HG03378 (cell line): Measurements from ENCODE around the gene FERD3L.

Source experiments
- ATAC-seq: cut with Tn5 transposase; IDR thresholded peaks from one replicate; pipeline ENCODE4 v1.9.1; 2021; ENCODE audit warnings: mild to moderate bottlenecking, moderate library complexity; ENCODE audit not compliant: unreplicated experiment

FERD3L gene

DNA sequence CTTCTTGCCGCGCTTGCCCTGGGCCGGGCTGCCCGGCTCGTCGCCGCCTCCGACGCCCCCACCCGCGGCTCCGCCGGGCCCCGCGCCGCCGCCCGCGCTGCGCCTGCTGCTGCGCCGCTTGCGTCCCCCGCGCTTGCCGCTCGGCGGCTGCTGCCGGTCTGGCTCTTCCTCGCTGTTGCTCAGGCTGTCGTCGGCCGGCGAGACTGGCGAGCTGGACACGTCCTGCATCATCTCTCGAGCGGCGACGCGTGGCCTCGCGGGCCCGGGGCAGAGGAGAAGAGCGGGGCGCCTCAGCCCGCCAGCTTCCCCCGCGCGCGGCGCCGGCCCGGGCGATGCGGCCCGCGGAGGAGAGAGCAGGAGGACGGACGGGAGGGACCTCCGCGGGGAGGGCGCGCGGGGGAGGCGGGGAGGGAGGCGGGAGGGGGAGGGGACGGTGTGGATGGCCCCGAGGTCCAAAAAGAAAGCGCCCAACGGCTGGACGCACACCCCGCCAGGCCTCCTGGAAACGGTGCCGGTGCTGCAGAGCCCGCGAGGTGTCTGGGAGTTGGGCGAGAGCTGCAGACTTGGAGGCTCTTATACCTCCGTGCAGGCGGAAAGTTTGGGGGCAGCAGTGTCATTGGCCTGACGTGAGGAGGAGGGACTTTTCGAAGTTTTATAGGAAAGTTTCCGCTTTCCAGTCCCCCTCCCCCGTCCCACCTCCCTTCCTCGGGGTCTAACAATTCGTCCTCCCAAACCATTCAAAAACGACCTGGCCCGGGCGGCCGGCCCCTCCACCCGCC is 27.9 kb downstream of the FERD3L start, which contains the start of gene TWIST1:
Gene TWIST1 (minus strand): TSS at position 546 of the 779 bp plus-strand sequence. CDS start 315 bp downstream, at position 231.
- ATAC-seq = no peak

DNA sequence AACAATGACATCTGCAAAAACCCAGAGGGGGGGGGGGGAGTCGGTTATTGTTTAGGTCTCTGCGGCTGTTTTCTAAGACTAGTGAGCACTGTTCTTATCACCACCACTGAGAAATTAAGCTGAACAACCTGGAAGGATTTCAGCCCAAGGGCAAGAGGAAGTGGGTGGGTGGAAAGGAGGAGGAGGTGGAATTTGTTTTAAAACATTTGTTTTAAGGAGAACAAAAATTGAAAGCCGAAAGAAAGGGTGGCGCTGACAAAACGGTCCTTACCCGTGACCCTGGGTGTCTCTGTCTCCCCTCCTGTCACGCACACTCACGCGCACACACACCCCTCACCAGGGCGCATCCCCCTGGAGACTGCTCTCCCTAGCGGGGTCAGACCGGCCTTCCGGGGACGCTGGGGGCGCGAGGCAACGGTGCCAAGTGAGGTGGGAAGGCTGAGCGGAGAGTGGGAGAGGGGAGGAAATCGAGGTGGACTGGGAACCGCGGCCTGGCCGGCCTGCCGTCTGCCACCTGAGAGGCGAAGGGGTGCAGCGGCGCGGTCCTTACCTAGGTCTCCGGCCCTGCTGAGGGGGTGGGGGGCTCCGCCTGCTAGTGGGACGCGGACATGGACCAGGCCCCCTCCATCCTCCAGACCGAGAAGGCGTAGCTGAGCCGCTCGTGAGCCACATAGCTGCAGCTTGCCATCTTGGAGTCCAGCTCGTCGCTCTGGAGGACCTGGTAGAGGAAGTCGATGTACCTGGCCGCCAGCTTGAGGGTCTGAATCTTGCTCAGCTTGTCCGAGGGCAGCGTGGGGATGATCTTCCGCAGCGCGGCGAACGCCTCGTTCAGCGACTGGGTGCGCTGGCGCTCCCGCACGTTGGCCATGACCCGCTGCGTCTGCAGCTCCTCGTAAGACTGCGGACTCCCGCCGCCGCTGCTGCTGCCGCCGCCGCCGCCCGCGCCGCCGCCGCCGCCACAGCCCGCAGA is 28.8 kb downstream of the FERD3L start:
- ATAC-seq = no peak

DNA sequence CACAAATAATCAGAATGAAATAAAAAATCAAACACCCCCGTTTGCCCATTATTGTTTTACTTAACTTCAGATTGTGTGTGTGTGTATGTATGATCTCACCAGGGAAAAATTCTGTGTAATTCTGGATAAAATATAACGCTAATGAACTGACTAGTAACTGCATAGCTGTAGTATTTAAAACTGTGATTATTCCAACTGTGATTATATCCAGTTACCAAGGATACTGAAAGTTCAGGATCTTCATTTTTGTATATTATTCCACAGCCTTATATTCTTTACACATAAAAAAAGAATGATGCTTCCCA is 30.7 kb downstream of the FERD3L start:
- ATAC-seq = no peak

DNA sequence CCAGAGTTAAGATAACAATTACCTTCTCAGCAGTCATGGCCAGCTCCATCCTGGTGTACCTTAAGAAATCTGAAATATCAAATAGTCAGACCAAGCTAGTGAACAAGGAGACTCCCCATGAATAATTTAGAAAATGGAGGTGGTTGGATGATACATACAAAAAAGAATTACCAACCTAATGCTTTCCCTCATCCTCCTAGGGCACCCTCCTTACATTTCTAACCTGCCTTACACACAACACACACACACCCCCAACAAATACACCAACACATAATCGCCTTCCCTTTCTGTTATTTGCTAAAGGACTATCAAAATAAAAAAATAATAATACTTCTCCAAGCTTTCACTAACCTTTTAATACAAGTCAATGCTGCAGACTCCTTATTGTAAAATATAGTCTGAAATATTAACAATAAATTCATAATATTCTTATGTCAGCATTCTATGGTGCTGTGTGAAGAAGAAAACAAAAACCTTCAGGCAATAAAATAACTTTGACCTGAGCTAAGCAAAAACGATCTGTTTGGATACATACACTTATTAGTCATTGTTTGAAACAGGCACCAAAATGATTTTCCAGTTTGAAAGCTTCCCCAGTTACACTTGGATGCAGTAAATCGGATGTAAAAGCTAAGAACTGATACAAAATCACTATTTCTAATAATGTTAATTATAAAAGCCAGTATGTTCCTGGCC is 31.2 kb downstream of the FERD3L start:
- ATAC-seq = no peak

DNA sequence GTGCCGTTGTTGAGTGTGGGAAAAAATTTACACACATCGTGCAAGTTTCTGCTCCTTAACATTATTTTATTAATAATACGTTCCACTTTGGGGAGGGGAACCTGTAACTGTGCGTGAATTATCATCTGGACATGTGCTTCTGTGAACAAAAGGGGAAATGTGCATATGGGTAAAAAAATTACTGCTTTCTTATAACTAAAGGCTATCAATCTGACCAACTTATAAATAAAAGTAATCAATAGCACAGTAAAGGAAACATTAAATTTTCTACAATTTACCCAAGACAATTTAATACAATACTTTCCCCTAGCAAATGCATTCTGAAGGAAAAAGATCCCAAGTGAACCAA is 32.2 kb downstream of the FERD3L start:
- ATAC-seq = no peak

DNA sequence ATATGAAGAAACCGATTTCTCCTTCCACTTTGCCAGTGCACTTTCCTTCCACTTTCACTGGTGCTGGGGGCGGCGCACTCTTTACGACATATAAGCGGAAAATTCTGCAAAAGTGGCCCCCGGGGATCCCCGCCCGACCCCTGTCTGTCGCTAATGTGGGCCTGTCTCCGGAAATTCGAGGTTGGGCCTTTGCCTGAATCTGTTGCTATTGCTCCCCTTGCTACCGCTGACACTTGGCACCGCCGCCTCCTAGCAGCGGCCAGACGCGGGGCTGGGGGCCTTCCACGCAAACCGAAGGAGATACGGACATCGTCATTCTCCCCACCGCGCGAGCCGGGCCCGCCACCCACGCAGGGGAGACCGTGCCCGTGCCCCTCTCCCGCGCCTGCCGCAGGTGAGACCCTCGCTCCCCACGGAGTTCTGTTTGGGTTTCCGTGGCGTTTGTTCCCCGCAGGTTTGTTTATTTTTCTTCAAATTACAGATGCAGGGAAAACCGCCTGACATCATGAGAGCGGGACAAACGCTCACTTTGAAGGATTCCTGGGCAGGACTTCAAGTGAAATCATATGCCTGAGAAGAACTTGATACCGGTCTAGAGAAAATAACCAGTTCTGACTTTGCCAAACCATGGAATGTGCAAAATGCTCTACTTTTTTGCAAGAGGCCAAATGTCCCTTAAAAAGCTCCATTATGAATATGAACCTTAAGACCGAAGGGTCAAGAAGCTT is 32.8 kb downstream of the FERD3L start:
- no peak for ATAC-seq

DNA sequence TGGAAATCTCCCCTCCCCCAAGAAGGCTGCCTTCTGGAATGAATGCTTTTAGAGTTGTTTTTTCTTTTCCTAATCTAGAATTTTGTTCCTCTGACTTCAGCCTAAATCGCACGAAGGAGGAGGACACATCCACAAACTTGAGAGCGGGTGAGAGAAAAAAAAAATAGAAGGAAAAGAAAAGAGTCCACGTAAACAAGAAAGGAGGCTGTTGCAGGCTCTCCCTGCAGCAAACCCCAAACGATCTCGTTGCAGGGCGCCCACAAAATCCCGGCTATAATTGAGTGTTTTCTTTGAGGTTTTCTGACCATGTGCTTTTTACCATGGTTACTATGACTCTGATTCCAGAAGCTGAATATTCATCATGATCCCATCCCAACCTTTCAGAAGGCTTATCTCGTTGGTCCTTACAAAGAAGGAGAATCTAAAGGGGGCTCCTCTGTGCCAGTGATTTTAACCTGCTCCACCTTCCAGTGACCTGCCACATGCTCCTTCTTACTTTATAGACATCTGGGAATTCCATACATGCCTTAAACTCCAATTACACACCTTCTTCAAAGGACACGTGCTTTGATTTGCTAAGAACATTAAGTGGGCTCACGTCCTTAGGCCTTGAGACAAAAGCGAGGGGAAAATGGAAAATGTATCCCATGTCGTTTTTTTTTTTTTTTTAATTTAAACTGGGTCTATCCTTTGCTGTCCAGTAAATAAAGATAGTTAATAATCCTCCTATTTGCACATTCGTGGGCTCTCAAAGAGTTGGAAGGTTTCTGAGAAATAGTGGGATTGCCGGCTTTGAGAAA is 33.5 kb downstream of the FERD3L start:
- no peak for ATAC-seq

DNA sequence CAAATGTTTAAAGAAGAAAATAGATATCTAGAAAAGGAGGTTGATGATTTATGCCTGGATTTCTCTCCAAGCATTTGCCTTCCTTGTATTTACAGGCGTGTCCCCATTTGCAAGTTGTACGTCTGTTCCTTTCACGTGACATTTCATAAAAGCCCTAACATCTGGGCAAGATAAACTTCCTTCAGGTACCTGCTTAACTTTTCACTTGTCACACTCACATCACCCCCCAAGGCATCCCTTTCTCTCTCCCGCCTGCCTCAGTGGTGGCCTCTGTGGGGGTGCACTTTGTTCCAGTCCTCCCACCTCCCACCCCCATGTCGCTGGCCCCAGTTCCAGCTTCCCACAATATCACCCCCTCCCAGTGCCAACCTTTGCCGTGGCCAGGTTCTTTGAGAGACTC is 34.4 kb downstream of the FERD3L start:
- no peak for ATAC-seq

DNA sequence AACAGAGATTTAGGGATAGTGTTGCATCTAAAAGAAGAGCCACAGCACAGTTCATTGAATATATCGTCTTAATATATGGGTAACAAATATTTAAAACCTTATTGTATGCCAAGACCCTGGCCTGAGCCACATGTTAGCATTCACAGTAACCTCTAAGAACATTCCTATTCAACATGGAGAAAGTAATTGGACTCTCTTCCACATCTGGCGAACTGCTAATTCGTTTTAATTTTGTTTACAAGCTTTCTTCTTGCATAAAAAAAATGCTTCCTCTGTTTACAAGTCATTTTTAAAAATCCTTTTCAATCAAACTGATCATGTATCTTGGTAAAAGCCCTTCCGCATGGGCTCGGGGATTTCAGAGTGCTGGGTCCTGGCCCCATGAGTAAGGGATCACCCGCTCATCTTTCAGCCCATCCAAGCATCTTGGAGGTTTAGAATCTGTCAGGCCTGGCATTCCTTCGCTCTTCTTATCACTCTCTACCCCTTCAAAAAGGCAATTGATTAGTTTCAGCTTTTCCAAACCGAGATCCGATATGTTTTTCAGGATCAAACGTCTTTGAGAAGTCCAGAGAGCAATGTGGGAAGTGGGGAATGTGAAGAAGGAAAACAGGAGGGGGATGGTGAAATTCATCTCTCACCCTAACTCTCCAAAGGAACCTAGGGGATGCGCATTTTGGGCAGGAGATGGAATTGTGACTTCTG is 35.0 kb downstream of the FERD3L start:
- no peak for ATAC-seq

DNA sequence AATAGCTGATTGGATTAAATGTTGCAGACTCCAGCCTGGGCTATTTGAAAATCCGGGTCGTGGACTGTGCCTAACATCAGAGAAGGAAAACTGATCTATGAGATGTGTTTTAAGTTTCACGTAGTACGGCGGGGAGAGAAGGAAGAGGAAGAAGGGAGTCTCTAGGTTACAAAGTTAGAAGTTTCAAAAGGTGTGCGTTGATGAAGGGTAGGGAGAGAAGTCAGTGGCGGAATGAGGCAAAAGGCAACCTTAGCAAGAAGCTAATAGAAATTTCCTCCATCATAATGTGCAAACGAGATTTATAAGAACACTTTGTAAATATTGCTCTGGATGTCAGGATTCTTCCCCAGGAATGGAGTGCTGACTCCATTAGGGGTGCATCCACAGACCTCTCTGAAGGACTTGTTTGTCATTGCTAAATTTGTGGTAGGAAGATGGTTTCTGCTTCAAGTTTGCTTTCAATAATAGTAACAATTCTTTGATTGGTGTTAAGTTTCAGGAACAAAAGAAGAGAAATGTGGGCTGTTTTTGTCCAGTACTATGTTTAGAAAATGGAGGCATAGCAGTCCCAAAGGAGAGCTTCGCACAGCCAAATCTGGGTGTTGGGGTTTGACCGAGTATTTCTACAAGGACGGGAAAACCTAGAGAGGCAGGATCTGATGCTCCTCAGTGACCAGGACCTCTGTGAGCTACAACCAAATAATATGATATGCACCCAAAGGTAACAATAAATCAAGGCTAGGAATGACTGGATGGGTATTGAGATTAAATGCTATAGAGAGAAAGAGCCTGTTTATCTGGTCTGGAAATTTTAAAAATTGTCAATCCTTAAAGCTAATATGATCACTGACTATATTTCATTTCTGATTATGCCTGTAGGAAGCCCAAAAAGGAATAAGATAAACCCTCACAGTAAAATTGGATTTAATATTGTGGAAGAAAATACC is 35.9 kb downstream of the FERD3L start:
- no peak for ATAC-seq

DNA sequence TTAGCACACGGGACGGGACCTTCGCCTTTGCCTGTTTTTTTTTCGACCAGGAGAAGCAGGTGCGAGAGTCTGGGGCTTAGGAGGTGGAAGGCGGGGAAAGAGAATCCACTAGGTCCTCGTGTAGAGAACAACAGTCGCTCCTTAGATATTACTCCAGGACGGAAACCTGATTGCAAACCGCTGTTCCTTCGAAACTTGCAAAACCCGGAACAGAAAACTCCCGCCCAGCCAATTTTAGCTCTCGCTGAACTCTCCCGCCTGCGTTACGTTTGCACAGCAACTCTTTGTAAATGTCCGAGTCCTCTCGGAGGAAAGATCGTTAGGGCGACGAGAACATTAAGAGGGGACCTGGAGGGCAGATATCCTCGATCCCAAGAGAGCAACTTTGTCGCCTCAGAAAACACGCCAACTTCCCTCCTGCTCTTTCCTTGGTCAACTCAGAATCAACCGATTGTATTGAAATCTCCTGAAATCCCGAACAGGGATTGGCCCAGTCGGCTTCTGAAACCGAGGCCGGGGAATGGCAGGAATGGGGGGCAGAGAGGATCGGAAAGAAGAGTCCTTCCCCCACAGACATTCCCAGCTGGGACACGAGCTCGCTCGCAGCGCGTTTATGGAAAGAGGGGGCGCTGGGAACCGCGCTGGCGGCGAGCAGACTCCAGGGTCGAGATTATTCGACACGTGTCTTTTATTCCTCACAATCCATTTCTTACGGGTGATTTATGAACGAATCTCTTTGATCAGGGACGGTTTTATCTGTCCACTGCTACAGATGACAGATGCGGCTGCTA is 37.7 kb downstream of the FERD3L start:
- ATAC-seq = no peak

DNA sequence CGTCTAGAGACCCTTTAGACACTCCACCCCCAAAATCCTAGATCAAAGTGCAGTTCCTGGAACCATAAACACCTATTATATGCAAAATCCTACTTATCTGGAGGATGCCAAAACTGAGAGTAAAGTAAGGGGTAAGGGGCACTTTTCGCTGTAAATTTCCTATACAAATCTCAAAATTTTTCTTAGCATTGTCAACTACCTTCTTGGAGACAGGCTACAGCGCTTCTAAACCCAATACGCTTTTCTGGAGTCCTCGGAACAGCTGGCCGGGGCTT is 38.2 kb downstream of the FERD3L start:
- ATAC-seq = no peak

DNA sequence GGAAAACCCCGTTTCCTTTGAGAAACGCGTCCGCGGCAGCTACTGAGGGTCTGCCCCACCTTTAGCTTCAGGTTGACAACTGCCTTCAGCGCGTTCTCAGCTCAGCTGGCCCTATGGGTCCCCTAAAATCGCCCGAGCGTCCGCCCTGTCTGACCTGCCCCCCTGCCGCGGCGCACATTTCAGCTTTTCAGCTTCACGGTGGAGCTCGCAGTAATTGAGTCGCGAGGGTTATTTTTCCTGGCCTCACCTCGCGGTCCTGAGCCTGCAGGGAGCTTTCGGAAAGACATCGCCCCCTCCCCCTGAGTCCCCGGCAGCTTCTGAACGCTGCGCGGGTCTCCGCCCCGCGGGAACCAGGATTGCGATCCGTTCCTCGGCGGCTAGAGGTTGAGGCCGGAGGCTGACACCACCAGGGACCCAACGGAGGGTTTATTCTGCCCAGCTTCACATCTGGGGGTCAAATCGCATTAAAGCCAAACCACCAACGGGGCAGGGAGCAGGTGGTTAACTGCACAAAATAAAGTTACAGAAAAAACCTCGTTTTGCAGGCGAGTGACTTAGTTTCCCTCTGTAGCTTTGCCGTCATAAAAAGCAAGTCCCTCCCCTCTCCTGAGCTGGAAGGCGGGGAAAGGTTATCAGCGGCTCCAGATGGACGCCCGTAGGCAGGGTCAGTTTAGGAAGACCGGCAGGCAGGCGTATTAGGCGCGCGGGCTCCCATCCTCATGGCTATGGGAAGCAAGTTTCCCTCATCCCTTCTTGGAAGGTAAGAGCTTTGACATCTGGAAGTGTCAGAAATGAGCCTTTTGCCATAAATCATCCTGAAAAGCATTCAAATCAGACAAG is 38.8 kb downstream of the FERD3L start:
- no peak for ATAC-seq

DNA sequence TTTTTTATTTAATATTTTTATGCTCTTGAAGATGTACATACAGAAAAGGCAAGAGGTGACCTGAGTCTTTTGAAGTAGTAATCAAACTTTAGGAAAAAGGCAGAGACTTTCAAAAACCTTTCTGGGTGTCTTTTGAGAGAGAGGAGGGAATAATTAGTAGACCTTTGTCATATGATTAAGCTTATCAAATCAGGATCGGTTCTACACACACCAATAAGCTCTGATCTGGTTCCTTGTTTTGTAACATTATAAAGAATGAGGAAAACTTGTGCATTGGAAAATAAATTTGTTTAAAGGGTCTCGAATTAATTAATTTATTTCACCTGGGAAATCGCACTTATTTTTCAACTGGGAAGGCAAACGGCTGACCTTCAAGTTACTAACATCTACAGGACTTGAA is 39.7 kb downstream of the FERD3L start:
- ATAC-seq = no peak

DNA sequence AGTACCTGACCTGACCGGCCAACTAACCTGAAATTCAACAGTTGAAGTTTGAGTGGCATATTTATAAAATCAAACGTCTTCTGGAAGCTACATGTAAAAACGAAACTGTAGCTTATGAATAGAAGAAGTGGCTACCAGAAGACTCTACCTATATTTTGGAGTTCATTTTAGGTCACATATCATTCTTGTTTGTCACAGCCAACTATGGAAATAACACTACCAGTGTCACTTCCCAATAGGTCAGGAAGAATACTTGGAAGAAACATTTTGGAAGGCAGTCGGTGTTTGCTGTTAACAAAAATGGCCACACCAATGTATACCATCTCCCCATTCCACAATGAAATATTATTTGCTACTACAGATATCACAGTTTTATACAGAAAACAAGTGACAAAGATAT is 40.4 kb downstream of the FERD3L start:
- no peak for ATAC-seq

DNA sequence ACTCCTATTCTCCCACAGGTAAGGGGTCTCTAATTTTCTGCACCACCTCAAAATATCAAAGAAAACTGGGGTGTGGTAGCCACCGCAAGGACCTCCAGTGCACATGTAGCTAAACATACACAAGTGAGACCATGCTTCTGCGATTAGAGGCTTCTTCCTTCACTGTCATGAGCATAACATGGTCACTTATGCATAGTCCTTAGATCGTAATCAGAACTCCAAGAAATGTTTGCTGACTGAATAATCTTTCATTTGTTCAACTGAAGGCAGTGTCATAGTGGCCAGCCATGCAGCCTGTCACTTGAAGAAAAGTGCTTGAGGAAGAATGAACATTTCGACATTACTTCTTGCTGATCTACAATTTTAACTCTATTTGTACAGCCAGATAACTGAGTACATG is 42.3 kb downstream of the FERD3L start:
- no peak for ATAC-seq

DNA sequence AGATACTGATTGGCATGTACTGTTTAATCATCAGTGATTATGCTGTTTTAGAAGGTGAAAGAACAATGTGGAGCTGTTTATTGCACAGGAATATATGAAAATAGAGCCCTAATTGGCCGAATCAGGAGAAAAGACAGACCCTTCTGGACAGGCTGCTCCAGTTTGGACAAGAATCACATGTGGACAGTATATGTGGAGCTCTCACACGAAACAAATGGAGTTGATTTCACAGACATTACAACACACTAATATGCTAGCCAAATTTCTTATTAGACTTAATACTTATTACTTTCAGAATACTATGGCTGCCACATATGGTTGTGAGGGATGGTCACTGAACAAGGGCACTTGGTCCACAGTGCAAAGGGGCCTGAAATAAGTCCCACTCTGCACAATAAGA is 43.3 kb downstream of the FERD3L start:
- no peak for ATAC-seq
